Endometrial microvascular endothelial cells (primary cell): ENCODE data around the gene LYPD1. TPM values are rescaled to one million over a fixed set of nuclear protein-coding genes. Genes with fewer than 3 reads are reported as not detected.

Experiments used
- in situ Hi-C: cut with HindIII; loops from 2 replicates; pipeline ENCODE4 v1.10.0; 2017; ENCODE audit warnings: low sequenced_read_pairs, low pct_unique_long_range_greater_than_20kb; ENCODE audit errors: inconsistent ontology term
- total RNA-seq: library from RNA; depleted of rRNA; stranded (reverse); fragments of >200 nt; gene quantifications from one replicate; pipeline ENCODE4 v1.2.3, GENCODE V29; 2015; ENCODE audit errors: inconsistent ontology term

LYPD1 gene
- total RNA-seq, 1 donor from 2014 or later: 5.2 TPM

- in situ Hi-C loops: no loop called here
Measured at GRCh38 chr2:132670496-132671150, 618 bp upstream of the LYPD1 start.

GRCh38 chr2:132668987-132669907 lies 758 bp downstream of the LYPD1 start:
- in situ Hi-C loops: no loop called here

GRCh38 chr2:132668189-132668823 lies 1.7 kb downstream of the LYPD1 start:
- in situ Hi-C loops: no loop called here

- in situ Hi-C loops: no loop called here
Measured at GRCh38 chr2:132667706-132668105, 2.3 kb downstream of the LYPD1 start.

- in situ Hi-C loops: no loop called here
Measured at GRCh38 chr2:132665401-132666140, 4.4 kb downstream of the LYPD1 start.

GRCh38 chr2:132664096-132664495 lies 5.9 kb downstream of the LYPD1 start:
- in situ Hi-C loops: no loop called here

- in situ Hi-C loops: no loop called here
Measured at GRCh38 chr2:132662732-132663131, 7.3 kb downstream of the LYPD1 start.

GRCh38 chr2:132659331-132659730 lies 10.7 kb downstream of the LYPD1 start:
- in situ Hi-C loops: no loop called here

- in situ Hi-C loops: no loop called here
Measured at GRCh38 chr2:132656266-132656975, 13.6 kb downstream of the LYPD1 start.

GRCh38 chr2:132654968-132655367 lies 15.0 kb downstream of the LYPD1 start:
- in situ Hi-C loops: no loop called here

- in situ Hi-C loops: no loop called here
Measured at GRCh38 chr2:132654335-132654734, 15.7 kb downstream of the LYPD1 start.

- in situ Hi-C loops: no loop called here
Measured at GRCh38 chr2:132652474-132652873, 17.5 kb downstream of the LYPD1 start.

- in situ Hi-C loops: no loop called here
Measured at GRCh38 chr2:132651115-132652045, 18.6 kb downstream of the LYPD1 start.

- in situ Hi-C loops: no loop called here
Measured at GRCh38 chr2:132646540-132647108, 23.4 kb downstream of the LYPD1 start.

GRCh38 chr2:132645722-132646539 lies 24.1 kb downstream of the LYPD1 start:
- in situ Hi-C loops: no loop called here

GRCh38 chr2:132645176-132645575 lies 24.8 kb downstream of the LYPD1 start:
- in situ Hi-C loops: no loop called here
